Upper lobe of right lung (tissue), 1 donor: ENCODE measurements around the gene SLC12A6. TPM values are rescaled to one million over a fixed set of nuclear protein-coding genes. Genes with fewer than 3 reads are reported as not detected.

Experiments
- ATAC-seq: fragments of 200-7000 bp; cut with Tn5 transposase; one replicate; pipeline ENCODE4 v1.9.1; 2020; ENCODE audit warnings: mild to moderate bottlenecking, moderate library complexity
- DNase-seq: peaks from one replicate; pipeline ENCODE4 v3.0.0-alpha.2; 2020
- H3K27ac ChIP-seq: fragments of 200-600 bp; one replicate; pipeline ENCODE4 v1.8.0; 2022
- H3K27me3 ChIP-seq: fragments of 200-600 bp; one replicate; pipeline ENCODE4 v1.8.0; 2022; ENCODE audit warnings: mild to moderate bottlenecking
- H3K36me3 ChIP-seq: fragments of 200-600 bp; one replicate; pipeline ENCODE4 v1.8.0; 2022
- H3K4me1 ChIP-seq: fragments of 200-600 bp; one replicate; pipeline ENCODE4 v1.8.0; 2022
- H3K4me3 ChIP-seq: fragments of 200-600 bp; one replicate; pipeline ENCODE4 v1.8.0; 2022; ENCODE audit warnings: mild to moderate bottlenecking
- H3K9me3 ChIP-seq: fragments of 200-600 bp; one replicate; pipeline ENCODE4 v1.8.0; 2022
- intact Hi-C: fragments of 100-400 bp; cut with DNase I; formaldehyde crosslinking; loops from one replicate; pipeline ENCODE4 v1.11.0; 2022
- total RNA-seq: library from RNA; stranded (reverse); fragmentation: NEBNext Ultra II Directional; extraction: Animal tissue kit (Norgen Biotek cat#: 25700); gene quantifications from one replicate; pipeline ENCODE4 v1.2.1, GENCODE V29; 2021
- TF ChIP-seq, protein P1 (sequence below): fragments of 200-600 bp; IDR thresholded peaks from one replicate; pipeline ENCODE4 v1.8.0; 2022; ENCODE audit warnings: antibody characterized with exemption
- donor health status: DM: no; HTN: yes; CAD: no; lungs with severe emphysema.

Gene SLC12A6
- total RNA-seq, 1 donor from 2014 or later: 44.9 TPM

DNA sequence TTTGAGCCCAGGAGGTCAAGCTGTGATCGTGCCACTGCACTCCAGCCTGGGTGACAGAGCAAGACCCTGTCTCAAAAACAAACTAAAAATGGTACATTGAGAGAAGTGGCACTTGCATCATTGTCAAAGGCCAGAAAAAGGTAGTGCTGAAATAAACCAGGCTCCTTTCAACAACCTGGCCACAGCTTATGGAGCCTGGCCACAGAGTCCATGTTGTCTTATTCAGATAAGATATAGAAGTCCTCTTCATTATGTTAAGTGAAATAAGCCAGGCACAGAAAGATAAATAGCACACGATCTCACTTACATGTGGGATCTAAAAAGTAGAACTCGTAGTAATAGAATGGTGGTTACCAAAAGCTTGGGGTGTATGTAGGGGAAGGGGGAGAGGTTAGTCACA, 78.0 kb downstream of the SLC12A6 start:
- no peak for DNase-seq
- TF ChIP-seq, protein P1, sequence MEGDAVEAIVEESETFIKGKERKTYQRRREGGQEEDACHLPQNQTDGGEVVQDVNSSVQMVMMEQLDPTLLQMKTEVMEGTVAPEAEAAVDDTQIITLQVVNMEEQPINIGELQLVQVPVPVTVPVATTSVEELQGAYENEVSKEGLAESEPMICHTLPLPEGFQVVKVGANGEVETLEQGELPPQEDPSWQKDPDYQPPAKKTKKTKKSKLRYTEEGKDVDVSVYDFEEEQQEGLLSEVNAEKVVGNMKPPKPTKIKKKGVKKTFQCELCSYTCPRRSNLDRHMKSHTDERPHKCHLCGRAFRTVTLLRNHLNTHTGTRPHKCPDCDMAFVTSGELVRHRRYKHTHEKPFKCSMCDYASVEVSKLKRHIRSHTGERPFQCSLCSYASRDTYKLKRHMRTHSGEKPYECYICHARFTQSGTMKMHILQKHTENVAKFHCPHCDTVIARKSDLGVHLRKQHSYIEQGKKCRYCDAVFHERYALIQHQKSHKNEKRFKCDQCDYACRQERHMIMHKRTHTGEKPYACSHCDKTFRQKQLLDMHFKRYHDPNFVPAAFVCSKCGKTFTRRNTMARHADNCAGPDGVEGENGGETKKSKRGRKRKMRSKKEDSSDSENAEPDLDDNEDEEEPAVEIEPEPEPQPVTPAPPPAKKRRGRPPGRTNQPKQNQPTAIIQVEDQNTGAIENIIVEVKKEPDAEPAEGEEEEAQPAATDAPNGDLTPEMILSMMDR: no peak
- Histone ChIP-seq H3K36me3 (peaks cover 41% of the 10 kb centered on the region), H3K27me3 (no peaks in the 10 kb centered on the region), H3K4me1 (no peaks in the 10 kb centered on the region), H3K9me3 (no peaks in the 10 kb centered on the region), H3K4me3 (no peak overlapping the region), H3K27ac (no peak overlapping the region)
- intact Hi-C loops: no loop called here
- ATAC-seq: no peak

DNA sequence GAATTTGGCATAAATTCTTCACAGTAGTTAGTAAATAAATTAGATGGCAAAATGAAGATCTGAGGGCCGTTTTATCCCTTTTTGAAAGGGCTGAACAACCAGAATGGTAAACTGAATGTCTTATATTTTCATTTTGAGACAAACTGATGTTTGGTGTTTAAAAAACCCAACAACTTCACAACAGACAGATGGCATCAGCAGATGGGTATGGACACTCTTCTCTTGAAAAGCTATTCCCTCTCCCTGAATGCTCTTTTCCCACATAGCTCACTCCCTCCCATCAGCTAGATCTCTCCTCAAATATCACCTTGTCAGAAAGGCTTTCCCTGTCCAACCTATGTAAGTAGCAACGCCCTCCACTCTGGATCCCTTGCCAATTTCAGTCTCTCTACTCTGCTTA, 79.4 kb downstream of the SLC12A6 start:
- H3K27me3 ChIP-seq: no peaks in the 10 kb centered on the region
- TF ChIP-seq, protein P1: no peak
- H3K36me3 ChIP-seq: peaks cover 55% of the 10 kb centered on the region

DNA sequence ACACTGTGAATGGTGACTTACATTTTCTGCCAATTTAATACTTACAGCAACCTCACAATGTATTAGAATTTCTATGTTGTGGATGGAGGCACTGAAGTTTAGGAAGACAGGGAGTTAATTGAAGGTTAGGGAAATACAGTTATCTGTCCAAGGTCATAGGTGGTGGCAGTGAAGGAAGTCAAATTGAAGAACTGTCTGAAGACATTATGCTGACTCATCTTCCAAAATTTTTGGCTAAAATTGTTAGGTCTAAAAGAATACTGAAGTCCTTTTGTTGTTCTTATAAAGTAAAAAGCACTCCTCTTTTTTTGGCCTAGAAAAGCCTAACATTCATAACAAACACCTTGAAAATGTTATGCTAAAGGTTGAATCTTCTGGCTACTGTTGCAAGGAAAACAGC, 85.0 kb downstream of the SLC12A6 start:
- peaks cover 92% of the 10 kb centered on the region for H3K36me3 ChIP-seq
- intact Hi-C loops: no loop called here

More for the DNA sequence above, 79.4 kb downstream of the SLC12A6 start:
- ATAC-seq: no peak
- Histone ChIP-seq H3K4me3 (no peak overlapping the region), H3K27ac (no peak overlapping the region), H3K9me3 (no peaks in the 10 kb centered on the region), H3K4me1 (no peaks in the 10 kb centered on the region)
- DNase-seq: no peak
- intact Hi-C loops: no loop called here

DNA sequence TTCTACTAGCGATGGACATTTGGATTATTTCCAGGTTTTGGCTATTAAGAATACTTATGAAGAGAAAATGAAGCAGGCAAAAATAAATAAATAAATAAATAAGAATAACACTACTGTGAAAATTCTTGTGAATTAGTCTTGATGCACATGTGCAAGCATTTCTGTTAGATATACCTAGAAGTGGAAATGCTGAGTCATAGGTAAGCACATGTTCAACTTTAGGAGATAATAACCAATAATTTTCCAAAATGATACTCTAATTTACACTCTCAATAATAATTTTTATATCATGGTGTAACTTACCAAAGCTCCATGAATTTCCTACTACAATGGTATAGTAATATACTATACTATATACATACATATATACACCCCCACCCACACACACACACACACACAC, 89.4 kb downstream of the SLC12A6 start:
- TF ChIP-seq, protein P1: no peak
- Histone ChIP-seq H3K36me3 (peaks cover 75% of the 10 kb centered on the region), H3K27me3 (no peaks in the 10 kb centered on the region), H3K4me3 (no peak overlapping the region), H3K9me3 (no peaks in the 10 kb centered on the region), H3K4me1 (no peaks in the 10 kb centered on the region), H3K27ac (no peak overlapping the region)
- DNase-seq: no peak
- no peak for ATAC-seq
- intact Hi-C loops: no loop called here

More for the DNA sequence above, 85.0 kb downstream of the SLC12A6 start:
- H3K4me3 ChIP-seq: no peak overlapping the region
- DNase-seq: no peak
- H3K27me3 ChIP-seq: no peaks in the 10 kb centered on the region
- no peak overlapping the region for H3K27ac ChIP-seq
- ATAC-seq: no peak
- TF ChIP-seq, protein P1: no peak
- H3K4me1 ChIP-seq: no peaks in the 10 kb centered on the region
- H3K9me3 ChIP-seq: no peaks in the 10 kb centered on the region

DNA sequence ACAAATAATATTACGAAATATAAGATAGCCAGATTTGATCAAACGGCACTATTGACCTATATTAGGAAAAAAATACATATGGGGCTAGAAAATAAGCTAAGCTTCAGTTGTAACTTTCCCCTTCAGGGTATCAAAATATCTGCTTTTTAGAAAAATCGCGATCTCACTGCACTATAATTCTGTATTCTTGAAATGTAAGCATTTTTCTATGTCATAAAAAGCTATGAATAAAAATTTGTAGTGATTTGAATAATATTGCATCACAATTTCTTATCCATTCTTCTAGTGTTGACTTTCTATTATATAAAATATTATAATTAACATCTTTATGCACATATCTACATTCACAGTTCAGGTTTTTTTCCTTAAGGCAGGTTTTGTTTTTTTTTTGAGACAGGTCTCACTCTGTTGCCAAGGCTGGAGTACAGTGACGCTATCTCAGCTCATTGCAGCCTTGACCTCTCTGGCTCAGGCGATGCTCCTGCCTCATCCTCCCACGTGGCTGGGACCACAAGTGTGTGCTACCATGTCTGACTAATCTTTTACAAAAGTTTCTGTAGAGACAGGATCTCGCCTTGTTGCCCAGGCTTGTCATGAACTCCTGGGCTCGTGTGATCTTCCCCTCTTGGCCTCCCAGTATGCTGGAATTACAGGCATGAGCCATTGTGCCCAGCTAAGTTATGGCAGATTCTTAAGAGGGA, 91.2 kb downstream of the SLC12A6 start:
- intact Hi-C loops: no loop called here
- H3K4me1 ChIP-seq: no peaks in the 10 kb centered on the region
- H3K9me3 ChIP-seq: no peaks in the 10 kb centered on the region
- no peak overlapping the region for H3K4me3 ChIP-seq
- no peak overlapping the region for H3K27ac ChIP-seq
- TF ChIP-seq, protein P1: no peak
- H3K36me3 ChIP-seq: peaks cover 74% of the 10 kb centered on the region
- no peak for ATAC-seq
- no peak for DNase-seq
- H3K27me3 ChIP-seq: no peaks in the 10 kb centered on the region
